ENCODE data around the gene ACAT1. TPM values are rescaled to one million over a fixed set of nuclear protein-coding genes. Genes with fewer than 3 reads are reported as not detected.

Gene ACAT1
- 57.9 and 65.4 TPM in 2 replicates for total RNA-seq

GRCh38 chr11:108121274-108122155, at the start of gene ACAT1:
Gene ACAT1, plus strand, starts transcription at chr11:108121567. Its CDS starts 40 bp downstream, at chr11:108121607.

Other genes with a start within 250 kb of the ACAT1 start
- not detected in 2 replicates for gene RAB39A, start 193.1 kb upstream of the ACAT1 start, total RNA-seq
- 41.6 and 45.6 TPM in 2 replicates for gene CUL5, start 112.7 kb upstream of the ACAT1 start, total RNA-seq
- 11.0 and 13.4 TPM in 2 replicates for gene NPAT, start 101.1 kb downstream of the ACAT1 start, total RNA-seq
- gene ATM, start 101.5 kb downstream of the ACAT1 start, total RNA-seq = 131 and 148 TPM in 2 replicates

Measured in smooth muscle cell of the umbilical artery (primary cell).